C4-2B (cell line): ENCODE measurements around the gene CHCHD3.

Experiments
- ZFX ChIP-seq: fragments of 450-650 bp; IDR thresholded peaks from 2 replicates; pipeline ENCODE4 v1.6.1; 2017
- TF ChIP-seq, protein P1 (sequence below): fragments of 450-650 bp; conservative IDR thresholded peaks from 2 replicates; pipeline ENCODE4 v1.5.1; 2017; ENCODE audit warnings: mild to moderate bottlenecking

DNA sequence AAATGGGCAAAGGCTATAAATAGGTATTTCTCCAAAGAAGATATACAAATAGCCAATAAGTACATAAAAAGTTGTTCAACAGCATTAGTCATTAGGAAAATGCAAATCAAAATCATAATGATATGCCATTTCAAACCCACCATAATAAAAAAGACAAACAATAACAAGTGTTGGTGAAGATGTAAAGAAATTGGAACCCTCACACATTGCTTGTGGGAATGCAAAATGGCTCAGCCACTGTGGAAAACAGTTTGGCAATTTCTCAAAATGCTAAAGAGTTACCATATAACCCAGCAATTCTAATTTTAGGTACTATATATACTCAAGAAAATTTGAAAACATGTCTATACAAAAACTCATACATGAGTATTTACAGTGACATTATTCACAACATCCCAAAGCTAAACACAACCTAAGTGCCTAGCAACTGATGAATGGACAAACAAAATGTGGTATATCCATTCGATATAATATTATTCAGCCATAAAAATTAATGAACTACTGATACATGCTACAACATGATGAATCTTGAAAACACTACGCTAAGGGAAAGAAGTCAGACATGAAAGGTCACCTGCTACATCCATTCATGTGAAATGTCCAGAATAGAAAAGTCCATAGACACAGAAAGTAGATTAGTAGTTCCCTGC lies 55.6 kb downstream of the CHCHD3 start:
- TF ChIP-seq, protein P1, sequence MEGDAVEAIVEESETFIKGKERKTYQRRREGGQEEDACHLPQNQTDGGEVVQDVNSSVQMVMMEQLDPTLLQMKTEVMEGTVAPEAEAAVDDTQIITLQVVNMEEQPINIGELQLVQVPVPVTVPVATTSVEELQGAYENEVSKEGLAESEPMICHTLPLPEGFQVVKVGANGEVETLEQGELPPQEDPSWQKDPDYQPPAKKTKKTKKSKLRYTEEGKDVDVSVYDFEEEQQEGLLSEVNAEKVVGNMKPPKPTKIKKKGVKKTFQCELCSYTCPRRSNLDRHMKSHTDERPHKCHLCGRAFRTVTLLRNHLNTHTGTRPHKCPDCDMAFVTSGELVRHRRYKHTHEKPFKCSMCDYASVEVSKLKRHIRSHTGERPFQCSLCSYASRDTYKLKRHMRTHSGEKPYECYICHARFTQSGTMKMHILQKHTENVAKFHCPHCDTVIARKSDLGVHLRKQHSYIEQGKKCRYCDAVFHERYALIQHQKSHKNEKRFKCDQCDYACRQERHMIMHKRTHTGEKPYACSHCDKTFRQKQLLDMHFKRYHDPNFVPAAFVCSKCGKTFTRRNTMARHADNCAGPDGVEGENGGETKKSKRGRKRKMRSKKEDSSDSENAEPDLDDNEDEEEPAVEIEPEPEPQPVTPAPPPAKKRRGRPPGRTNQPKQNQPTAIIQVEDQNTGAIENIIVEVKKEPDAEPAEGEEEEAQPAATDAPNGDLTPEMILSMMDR, result no peak
- no peak for TF ChIP-seq ZFX
